Activated T-helper 1 cell treated with anti-CD3 and anti-CD28 coated beads, Interleukin-12 subunit alpha, Interleukin-12 subunit beta, Interleukin-2, Interleukin-4 antibody, amounts not matched to agents 30 ng/mL and 10 ng/mL and 1 ng/mL, durations not matched to agents 14 hours and 24 hours and 36 hours (primary cell): ENCODE results near the gene WDFY2. TPM values are rescaled to one million over a fixed set of nuclear protein-coding genes. Genes with fewer than 3 reads are reported as not detected.

Experiments used
- DNase-seq: peaks from one replicate; pipeline ENCODE4 v3.0.0; 2021; ENCODE audit warnings: low spot score
- H3K27ac Mint-ChIP-seq: one replicate; pipeline ENCODE4 v1.8.0; 2021; ENCODE audit warnings: mild to moderate bottlenecking, mixed read lengths
- H3K27me3 Mint-ChIP-seq: one replicate; pipeline ENCODE4 v1.8.0; 2022; ENCODE audit warnings: mild to moderate bottlenecking, moderate library complexity, mixed read lengths; ENCODE audit not compliant: insufficient read depth
- H3K36me3 Mint-ChIP-seq: one replicate; pipeline ENCODE4 v1.8.0; 2021; ENCODE audit warnings: low read depth, mixed read lengths
- H3K4me1 Mint-ChIP-seq: one replicate; pipeline ENCODE4 v1.8.0; 2021; ENCODE audit warnings: low read depth, mixed read lengths
- H3K4me3 Mint-ChIP-seq: one replicate; pipeline ENCODE4 v1.8.0; 2021; ENCODE audit warnings: mild to moderate bottlenecking, moderate library complexity, mixed read lengths
- H3K9me3 Mint-ChIP-seq: one replicate; pipeline ENCODE4 v1.8.0; 2021; ENCODE audit warnings: mixed read lengths
- intact Hi-C: fragments of 100-400 bp; cut with micrococcal nuclease; formaldehyde crosslinking; loops from one replicate; pipeline ENCODE4 v1.15.1; 2024
- total RNA-seq: library from RNA; stranded (reverse); gene quantifications from 2 replicates; pipeline ENCODE4 v1.2.3, GENCODE V29; 2022

The WDFY2 gene
- total RNA-seq, 1 donor from 2014 or later = 7.5 TPM

GRCh38 chr13:51763486-51763885 is 179.2 kb downstream of the WDFY2 start:
- Mint-ChIP-seq H3K4me1 (peaks cover 41% of the 10 kb centered on the region), H3K36me3 (peaks cover 17% of the 10 kb centered on the region), H3K4me3 (no peak overlapping the region), H3K27ac (no peak overlapping the region), H3K9me3 (no peaks in the 10 kb centered on the region), H3K27me3 (no peaks in the 10 kb centered on the region)
- DNase-seq = no peak
- intact Hi-C loops = loop anchor here (10.0 kb wide), 1 partner anchor 149 kb away; no protein-coding TSS in a partner anchor

DNA sequence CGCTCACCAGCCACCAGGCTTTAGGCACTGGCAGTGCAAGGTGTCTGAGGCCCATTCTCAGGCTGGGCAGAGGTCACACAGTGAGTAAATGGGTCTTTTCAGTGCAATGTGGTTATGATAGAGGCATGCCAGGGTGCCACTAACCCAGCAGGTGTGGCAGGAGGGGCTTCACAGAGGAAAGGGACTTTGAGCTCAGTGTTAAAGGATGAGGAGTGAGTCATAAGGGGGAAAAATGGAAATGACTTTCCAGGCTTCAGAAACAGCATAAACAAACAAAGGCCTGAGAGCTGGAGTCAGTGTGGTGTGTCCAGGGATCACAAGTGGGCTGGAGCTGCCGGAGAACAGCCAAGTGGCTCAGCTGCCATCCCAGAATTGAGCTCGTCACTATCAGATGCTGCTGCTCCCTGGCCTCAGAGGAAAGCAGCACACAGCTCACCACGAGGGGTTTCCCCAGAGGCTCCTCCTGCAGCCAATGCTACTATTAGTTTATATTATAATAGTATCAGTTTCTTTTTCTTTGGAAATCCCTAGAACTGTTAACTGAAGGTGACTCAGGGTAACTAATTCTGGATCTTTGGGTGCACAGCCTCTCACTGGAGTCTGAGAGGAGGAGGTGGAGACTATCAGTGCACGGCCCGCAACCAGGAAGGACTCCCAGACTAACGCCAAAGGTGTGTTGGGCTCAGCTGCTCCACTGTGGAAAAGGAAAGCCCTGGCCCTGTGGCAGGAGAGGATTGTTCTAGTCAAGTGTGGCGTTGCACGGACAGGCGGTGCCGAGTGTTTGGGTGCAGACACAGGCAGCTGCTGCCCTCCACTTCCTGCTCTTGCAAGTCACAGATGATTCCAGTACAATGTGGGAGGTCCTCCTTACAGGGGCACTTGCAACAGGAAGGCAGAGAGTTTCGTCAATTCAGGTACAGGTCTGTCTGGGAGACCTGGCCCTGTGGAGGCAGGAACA is 180.2 kb downstream of the WDFY2 start:
- H3K27ac Mint-ChIP-seq = peak overlapping the region; percentile 96
- peak overlapping the region; percentile 79 for H3K4me3 Mint-ChIP-seq
- peaks cover 17% of the 10 kb centered on the region for H3K36me3 Mint-ChIP-seq
- peaks cover 41% of the 10 kb centered on the region for H3K4me1 Mint-ChIP-seq
- no peaks in the 10 kb centered on the region for H3K27me3 Mint-ChIP-seq
- peak; percentile 43 for DNase-seq
- intact Hi-C loops = loop anchor here (1.0 to 10.0 kb wide), 7 partner anchors 26 to 311 kb away; partner anchors contain the start of genes INTS6 and WDFY2
- H3K9me3 Mint-ChIP-seq = no peaks in the 10 kb centered on the region

DNA sequence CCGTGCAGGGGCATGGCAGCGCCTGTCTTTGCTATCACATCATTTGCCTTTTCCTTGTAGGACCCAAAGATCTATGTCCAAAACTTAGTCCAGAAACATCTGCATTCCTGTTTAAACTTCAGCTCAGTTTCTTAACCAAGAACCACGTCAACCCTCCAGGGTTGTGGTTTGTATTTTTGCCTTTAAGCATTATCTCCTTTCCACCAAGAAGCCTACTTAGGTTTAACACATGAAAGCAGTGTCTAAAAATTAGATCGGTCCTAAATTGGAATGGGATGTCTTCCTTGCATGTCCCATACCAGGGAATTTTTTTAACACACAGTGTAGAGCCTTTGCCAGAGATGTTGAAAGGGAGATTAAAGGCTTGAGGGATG is 180.9 kb downstream of the WDFY2 start:
- H3K4me3 Mint-ChIP-seq = peak overlapping the region; percentile 79
- DNase-seq = no peak
- H3K27me3 Mint-ChIP-seq = no peaks in the 10 kb centered on the region
- peaks cover 41% of the 10 kb centered on the region for H3K4me1 Mint-ChIP-seq
- peaks cover 11% of the 10 kb centered on the region for H3K36me3 Mint-ChIP-seq
- H3K27ac Mint-ChIP-seq = peak overlapping the region; percentile 96
- H3K9me3 Mint-ChIP-seq = no peaks in the 10 kb centered on the region
- intact Hi-C loops = loop anchor here (2.0 to 10.0 kb wide), 2 partner anchors 28 to 150 kb away; no protein-coding TSS in a partner anchor

GRCh38 chr13:51767100-51767499 is 182.8 kb downstream of the WDFY2 start:
- Mint-ChIP-seq H3K36me3 (peaks cover 7% of the 10 kb centered on the region), H3K9me3 (no peaks in the 10 kb centered on the region), H3K4me3 (no peak overlapping the region), H3K27me3 (no peaks in the 10 kb centered on the region), H3K27ac (no peak overlapping the region), H3K4me1 (peaks cover 41% of the 10 kb centered on the region)
- intact Hi-C loops = loop anchor here (10.0 kb wide), 1 partner anchor 152 kb away; no protein-coding TSS in a partner anchor
- DNase-seq = no peak

GRCh38 chr13:51768378-51768921 is 184.2 kb downstream of the WDFY2 start:
- Mint-ChIP-seq H3K4me1 (peaks cover 28% of the 10 kb centered on the region), H3K36me3 (peaks cover 3% of the 10 kb centered on the region), H3K9me3 (no peaks in the 10 kb centered on the region), H3K27me3 (no peaks in the 10 kb centered on the region), H3K4me3 (no peak overlapping the region), H3K27ac (no peak overlapping the region)
- no peak for DNase-seq
- intact Hi-C loops = loop anchor here (10.0 kb wide), 1 partner anchor 154 kb away; no protein-coding TSS in a partner anchor

DNA sequence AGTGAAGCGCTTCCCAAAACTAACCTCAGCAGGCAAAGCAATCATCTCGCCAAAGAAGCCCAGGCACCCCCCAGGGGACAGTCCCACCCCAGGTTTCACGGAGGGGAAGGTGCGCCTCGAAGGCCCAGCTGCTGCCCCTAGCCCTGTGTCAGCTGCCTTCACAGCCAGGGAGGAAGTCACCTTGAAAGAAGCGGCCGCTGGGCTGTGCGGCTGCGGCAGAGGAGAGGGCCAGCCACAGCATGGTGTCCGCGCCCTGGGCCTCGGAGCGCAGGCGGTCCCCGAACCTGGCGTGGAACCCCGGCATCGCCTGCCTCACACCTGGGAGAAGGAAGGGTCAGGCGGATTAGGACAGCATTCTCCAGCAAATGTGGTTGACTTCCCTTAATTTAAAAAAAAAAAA is 184.7 kb downstream of the WDFY2 start:
- Mint-ChIP-seq H3K4me1 (peaks cover 24% of the 10 kb centered on the region), H3K4me3 (no peak overlapping the region), H3K36me3 (peaks cover 3% of the 10 kb centered on the region), H3K27ac (no peak overlapping the region), H3K9me3 (no peaks in the 10 kb centered on the region), H3K27me3 (no peaks in the 10 kb centered on the region)
- DNase-seq = no peak
- intact Hi-C loops = loop anchor here (10.0 kb wide), 1 partner anchor 154 kb away; no protein-coding TSS in a partner anchor

GRCh38 chr13:51769455-51770127 is 185.3 kb downstream of the WDFY2 start:
- peaks cover 3% of the 10 kb centered on the region for H3K36me3 Mint-ChIP-seq
- no peaks in the 10 kb centered on the region for H3K9me3 Mint-ChIP-seq
- no peak for DNase-seq
- H3K4me3 Mint-ChIP-seq = no peak overlapping the region
- no peaks in the 10 kb centered on the region for H3K27me3 Mint-ChIP-seq
- H3K27ac Mint-ChIP-seq = peak overlapping the region; percentile 40
- H3K4me1 Mint-ChIP-seq = peaks cover 18% of the 10 kb centered on the region
- intact Hi-C loops = loop anchor here (10.0 kb wide), 1 partner anchor 155 kb away; no protein-coding TSS in a partner anchor

- no peaks in the 10 kb centered on the region for H3K9me3 Mint-ChIP-seq
- intact Hi-C loops = no loop called here
- H3K27me3 Mint-ChIP-seq = no peaks in the 10 kb centered on the region
- no peak overlapping the region for H3K4me3 Mint-ChIP-seq
- H3K36me3 Mint-ChIP-seq = peaks cover 3% of the 10 kb centered on the region
- H3K27ac Mint-ChIP-seq = no peak overlapping the region
- H3K4me1 Mint-ChIP-seq = peaks cover 13% of the 10 kb centered on the region
- no peak for DNase-seq
Observed at GRCh38 chr13:51770160-51770559, 185.9 kb downstream of the WDFY2 start.

- Mint-ChIP-seq H3K36me3 (peaks cover 3% of the 10 kb centered on the region), H3K27me3 (no peaks in the 10 kb centered on the region), H3K4me3 (no peak overlapping the region), H3K9me3 (no peaks in the 10 kb centered on the region), H3K27ac (no peak overlapping the region), H3K4me1 (peaks cover 6% of the 10 kb centered on the region)
- intact Hi-C loops = no loop called here
- no peak for DNase-seq
Observed at GRCh38 chr13:51770681-51771417, 186.6 kb downstream of the WDFY2 start.

GRCh38 chr13:51771418-51772104 is 187.3 kb downstream of the WDFY2 start:
- peaks cover 2% of the 10 kb centered on the region for H3K36me3 Mint-ChIP-seq
- H3K27ac Mint-ChIP-seq = no peak overlapping the region
- H3K9me3 Mint-ChIP-seq = no peaks in the 10 kb centered on the region
- no peak for DNase-seq
- no peak overlapping the region for H3K4me3 Mint-ChIP-seq
- intact Hi-C loops = no loop called here
- no peaks in the 10 kb centered on the region for H3K4me1 Mint-ChIP-seq
- no peaks in the 10 kb centered on the region for H3K27me3 Mint-ChIP-seq

GRCh38 chr13:51772105-51772455 is 187.8 kb downstream of the WDFY2 start:
- Mint-ChIP-seq H3K4me3 (no peak overlapping the region), H3K36me3 (no peaks in the 10 kb centered on the region), H3K27ac (no peak overlapping the region), H3K27me3 (no peaks in the 10 kb centered on the region), H3K4me1 (no peaks in the 10 kb centered on the region), H3K9me3 (no peaks in the 10 kb centered on the region)
- intact Hi-C loops = no loop called here
- no peak for DNase-seq

DNA sequence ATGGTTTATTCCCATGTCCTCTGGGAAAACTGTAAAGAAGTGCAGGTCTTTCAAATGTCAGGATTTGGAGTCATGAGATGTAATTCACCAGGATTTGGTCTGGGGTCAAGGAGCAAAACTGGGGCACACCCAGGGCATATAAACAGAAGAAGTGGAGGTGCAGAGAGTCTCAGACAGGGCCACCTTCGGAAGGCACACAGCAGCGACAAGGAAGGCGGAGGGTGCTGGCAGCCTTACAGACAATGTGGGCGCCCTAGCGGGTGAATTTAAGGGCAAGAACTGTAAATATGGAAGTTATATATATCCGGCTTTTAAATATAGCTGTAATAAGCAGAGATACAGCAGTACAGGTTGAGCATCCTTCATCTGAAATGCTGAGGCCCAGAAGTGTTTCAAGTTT is 188.5 kb downstream of the WDFY2 start:
- Mint-ChIP-seq H3K9me3 (no peaks in the 10 kb centered on the region), H3K4me1 (no peaks in the 10 kb centered on the region), H3K27ac (no peak overlapping the region), H3K36me3 (no peaks in the 10 kb centered on the region), H3K4me3 (no peak overlapping the region), H3K27me3 (no peaks in the 10 kb centered on the region)
- no peak for DNase-seq
- intact Hi-C loops = no loop called here
